ENCODE results near the gene KAZN.

The KAZN gene

GRCh38 chr1:14694589-14694988 is 96.1 kb downstream of the KAZN start:
- TF ChIP-seq CTCF (IDR thresholded peaks at IDR 0.05): no peak
- no peaks in the 10 kb centered on the region for H3K27me3 Mint-ChIP-seq (ENCODE audit: low read depth, poor library complexity)
- no peak for DNase-seq
- no peak overlapping the region for H3K4me3 Mint-ChIP-seq
- H3K9me3 Mint-ChIP-seq: peaks cover under 1% of the 10 kb centered on the region
- peaks cover 7% of the 10 kb centered on the region for H3K36me3 Mint-ChIP-seq (ENCODE audit: low read depth)
- peaks cover 80% of the 10 kb centered on the region for H3K4me1 Mint-ChIP-seq
- no peak overlapping the region for H3K27ac Mint-ChIP-seq

GRCh38 chr1:14696761-14697160 is 98.3 kb downstream of the KAZN start:
- H3K4me1 Mint-ChIP-seq: peaks cover 84% of the 10 kb centered on the region
- peak overlapping the region; percentile 62 for H3K4me3 Mint-ChIP-seq
- H3K9me3 Mint-ChIP-seq: peaks cover 6% of the 10 kb centered on the region
- no peaks in the 10 kb centered on the region for H3K27me3 Mint-ChIP-seq (ENCODE audit: low read depth, poor library complexity)
- TF ChIP-seq CTCF (IDR thresholded peaks at IDR 0.05): no peak
- no peak for DNase-seq
- peaks cover 11% of the 10 kb centered on the region for H3K36me3 Mint-ChIP-seq (ENCODE audit: low read depth)
- H3K27ac Mint-ChIP-seq: peak overlapping the region; percentile 97

- TF ChIP-seq CTCF (IDR thresholded peaks at IDR 0.05): no peak
- peak overlapping the region; percentile 93 for H3K27ac Mint-ChIP-seq
- peaks cover 11% of the 10 kb centered on the region for H3K36me3 Mint-ChIP-seq (ENCODE audit: low read depth)
- no peaks in the 10 kb centered on the region for H3K27me3 Mint-ChIP-seq (ENCODE audit: low read depth, poor library complexity)
- DNase-seq: peak; percentile 20
- H3K4me1 Mint-ChIP-seq: peaks cover 85% of the 10 kb centered on the region
- peaks cover 11% of the 10 kb centered on the region for H3K9me3 Mint-ChIP-seq
- peak overlapping the region; percentile 59 for H3K4me3 Mint-ChIP-seq
These were observed 98.9 kb downstream of the KAZN start for GRCh38 chr1:14697353-14697752.

- TF ChIP-seq CTCF (IDR thresholded peaks at IDR 0.05): no peak
- Mint-ChIP-seq H3K4me1 (peaks cover 78% of the 10 kb centered on the region), H3K9me3 (peaks cover 20% of the 10 kb centered on the region), H3K36me3 (ENCODE audit: low read depth) (peaks cover 21% of the 10 kb centered on the region), H3K27ac (peak overlapping the region; percentile 49), H3K27me3 (ENCODE audit: low read depth, poor library complexity) (no peaks in the 10 kb centered on the region), H3K4me3 (no peak overlapping the region)
- DNase-seq: no peak
These were observed 99.8 kb downstream of the KAZN start for GRCh38 chr1:14698314-14698713.

GRCh38 chr1:14699620-14700019 is 101.1 kb downstream of the KAZN start:
- Mint-ChIP-seq H3K27me3 (ENCODE audit: low read depth, poor library complexity) (no peaks in the 10 kb centered on the region), H3K4me3 (peak overlapping the region; percentile 69), H3K36me3 (ENCODE audit: low read depth) (peaks cover 31% of the 10 kb centered on the region), H3K27ac (peak overlapping the region; percentile 73), H3K9me3 (peaks cover 31% of the 10 kb centered on the region), H3K4me1 (peaks cover 65% of the 10 kb centered on the region)
- DNase-seq: no peak
- no peak for TF ChIP-seq CTCF (IDR thresholded peaks at IDR 0.05)

- peaks cover 54% of the 10 kb centered on the region for H3K9me3 Mint-ChIP-seq
These were observed 106.4 kb downstream of the KAZN start for GRCh38 chr1:14704846-14705245.

More at GRCh38 chr1:14704846-14705245, 106.4 kb downstream of the KAZN start:
- no peak for TF ChIP-seq CTCF (IDR thresholded peaks at IDR 0.05)
- Mint-ChIP-seq H3K36me3 (ENCODE audit: low read depth) (peaks cover 60% of the 10 kb centered on the region), H3K4me3 (no peak overlapping the region), H3K27me3 (ENCODE audit: low read depth, poor library complexity) (peaks cover 2% of the 10 kb centered on the region), H3K4me1 (peaks cover 17% of the 10 kb centered on the region), H3K27ac (no peak overlapping the region)
- no peak for DNase-seq

All from nephron progenitor cell (in vitro differentiated cells).